Spleen (tissue), 7 donors: ENCODE measurements around the gene LRMDA.

Experiments
- POLR2A ChIP-seq, 3 donors: fragments of 450-650 bp; IDR thresholded peaks; one replicate each; pipeline ENCODE4 v1.5.1; 2017; ENCODE audit warnings: antibody characterized with exemption in 3 of 3, mild to moderate bottlenecking in 1 of 3
- POLR2AphosphoS5 ChIP-seq, 3 donors: sonication (generic); formaldehyde crosslinking; IDR thresholded peaks; one replicate each; pipeline ENCODE4 v1.5.1; 2017; ENCODE audit warnings: antibody characterized with exemption in 3 of 3
- TF ChIP-seq, protein P1 (sequence below), 11 experiments: fragments of 200-600 bp in 7 of 11; fragments of 450-650 bp in 4 of 11; sonication (generic) in 4 of 11; IDR thresholded peaks in 8 of 11; conservative IDR thresholded peaks in 3 of 11; 1 replicate in 7 of 11; 2 replicates in 4 of 11; pipeline versions ENCODE4 v1.4.0 to v1.8.0; 2016 to 2021; ENCODE audit warnings: antibody characterized with exemption in 11 of 11, inconsistent platforms in 4 of 11, mild to moderate bottlenecking in 1 of 11
- donor health status: DM: no; HTN: no; CAD: no; lungs with moderate emphysema.
- donor health status: DM: no; HTN: no; CAD: no.
- donor health status: DM: no; HTN: no; CAD: no.

- TF ChIP-seq POLR2A (IDR thresholded peaks at IDR 0.05): no peak
- TF ChIP-seq, protein P1, sequence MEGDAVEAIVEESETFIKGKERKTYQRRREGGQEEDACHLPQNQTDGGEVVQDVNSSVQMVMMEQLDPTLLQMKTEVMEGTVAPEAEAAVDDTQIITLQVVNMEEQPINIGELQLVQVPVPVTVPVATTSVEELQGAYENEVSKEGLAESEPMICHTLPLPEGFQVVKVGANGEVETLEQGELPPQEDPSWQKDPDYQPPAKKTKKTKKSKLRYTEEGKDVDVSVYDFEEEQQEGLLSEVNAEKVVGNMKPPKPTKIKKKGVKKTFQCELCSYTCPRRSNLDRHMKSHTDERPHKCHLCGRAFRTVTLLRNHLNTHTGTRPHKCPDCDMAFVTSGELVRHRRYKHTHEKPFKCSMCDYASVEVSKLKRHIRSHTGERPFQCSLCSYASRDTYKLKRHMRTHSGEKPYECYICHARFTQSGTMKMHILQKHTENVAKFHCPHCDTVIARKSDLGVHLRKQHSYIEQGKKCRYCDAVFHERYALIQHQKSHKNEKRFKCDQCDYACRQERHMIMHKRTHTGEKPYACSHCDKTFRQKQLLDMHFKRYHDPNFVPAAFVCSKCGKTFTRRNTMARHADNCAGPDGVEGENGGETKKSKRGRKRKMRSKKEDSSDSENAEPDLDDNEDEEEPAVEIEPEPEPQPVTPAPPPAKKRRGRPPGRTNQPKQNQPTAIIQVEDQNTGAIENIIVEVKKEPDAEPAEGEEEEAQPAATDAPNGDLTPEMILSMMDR (IDR thresholded peaks at IDR 0.05 in 8 of 11, conservative IDR thresholded peaks at IDR 0.05 in 3 of 11): no peak
- TF ChIP-seq POLR2AphosphoS5 (IDR thresholded peaks at IDR 0.05): no peak
Observed at GRCh38 chr10:75944061-75944460, 512.6 kb downstream of the LRMDA start.
